ENCODE data around the gene DFFB.

DFFB gene

DNA sequence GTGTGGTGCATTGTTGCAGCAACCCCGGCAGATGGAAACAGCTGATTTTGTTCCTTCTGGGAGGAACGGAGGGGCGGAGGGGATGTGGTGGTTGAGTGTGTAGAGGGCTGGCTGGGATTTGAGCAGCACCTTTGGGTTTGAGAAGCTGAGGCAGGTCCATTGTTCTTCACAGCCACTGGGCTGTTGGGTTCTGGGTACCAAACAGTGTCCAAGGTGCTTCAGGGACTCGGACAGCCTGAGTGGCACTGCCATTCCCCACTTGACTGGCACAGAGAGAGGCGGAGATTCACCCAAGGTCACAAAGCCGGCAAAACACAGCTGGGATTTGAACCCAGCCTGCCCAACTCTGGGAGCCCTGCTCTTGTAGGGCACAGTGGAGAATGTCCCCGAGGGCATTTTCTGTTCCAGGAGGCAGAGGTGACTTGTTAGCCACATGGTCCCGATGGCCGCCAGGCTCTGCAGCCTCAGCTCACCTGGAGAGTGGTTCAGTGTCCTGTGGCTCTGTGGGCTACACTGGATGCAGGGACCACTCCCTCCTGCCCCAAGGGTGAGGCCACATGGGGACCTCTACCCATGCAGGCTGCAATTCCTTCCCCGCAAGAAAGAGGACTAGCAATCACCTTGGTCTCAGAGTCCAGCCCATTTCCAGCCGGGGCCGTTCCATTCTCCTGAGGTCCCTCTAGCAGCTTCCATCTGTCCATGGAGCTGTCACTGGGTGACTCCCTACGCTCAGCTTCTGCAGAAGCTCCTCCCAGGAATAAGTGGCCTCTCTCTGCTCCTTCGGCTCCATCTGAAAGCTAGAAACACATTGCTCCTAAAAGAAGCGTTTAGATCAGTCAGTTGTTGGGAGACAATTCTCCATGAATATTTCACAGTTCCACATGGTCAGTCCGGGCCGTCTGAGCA lies 74.0 kb downstream of the DFFB start:
- DNase-seq = no peak

DNA sequence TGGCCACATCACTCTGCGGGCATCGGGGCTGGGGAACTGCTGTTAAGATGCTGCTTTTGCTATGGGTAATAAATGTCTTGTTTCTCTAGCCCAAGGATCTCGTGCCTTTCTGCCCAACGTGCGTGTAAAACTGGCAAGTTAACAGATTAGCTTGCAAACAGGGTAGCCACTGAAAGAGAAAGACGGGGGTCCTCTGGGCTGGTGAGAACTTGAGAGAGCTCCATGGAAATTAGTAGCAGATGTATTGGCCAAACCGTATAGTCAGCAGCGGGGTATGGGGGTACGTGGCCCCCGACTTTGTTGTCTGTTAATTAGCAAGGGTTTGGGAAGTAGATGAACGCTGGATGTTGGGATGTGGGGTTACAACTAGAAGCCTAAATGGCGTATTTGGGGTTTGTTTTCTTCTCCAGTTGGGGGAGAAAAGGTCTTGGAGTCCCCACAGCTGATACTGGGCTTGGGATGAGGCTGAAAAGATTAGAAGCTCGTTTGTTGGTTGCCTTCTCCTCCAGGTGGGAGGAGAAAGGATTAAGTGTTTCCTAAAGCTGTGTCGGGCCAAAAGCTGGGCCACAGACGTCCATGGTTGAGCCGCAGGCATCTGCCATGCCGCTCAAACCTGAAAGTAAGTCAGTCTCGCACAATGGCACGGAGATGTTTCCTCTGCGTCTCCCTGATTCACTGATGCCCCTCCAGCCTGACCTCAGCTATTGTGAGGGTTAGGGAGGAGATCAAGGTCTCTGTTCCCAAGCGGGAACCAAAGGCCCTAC lies 75.1 kb downstream of the DFFB start:
- no peak for DNase-seq

Data from SHP77 treated with DMSO at 0.1 percent for 48 hours (cell line).